H9 (cell line): ENCODE results near the gene CTIF. TPM values are rescaled to one million over a fixed set of nuclear protein-coding genes. Genes with fewer than 3 reads are reported as not detected.

ENCODE experiments used
- DNase-seq: peaks from one replicate; pipeline ENCODE4 v3.0.0-alpha.2; 2017
- H2AFZ ChIP-seq: one replicate; pipeline ENCODE4 v1.6.1; 2013; ENCODE audit warnings: mild to moderate bottlenecking, low read length, control low read depth, moderate library complexity
- H2AK5ac ChIP-seq: 2 replicates; pipeline ENCODE4 v1.6.1; 2013; ENCODE audit warnings: low read length, control low read depth, mixed read lengths; ENCODE audit not compliant: insufficient read length
- H2BK120ac ChIP-seq: one replicate; pipeline ENCODE4 v1.6.1; 2013; ENCODE audit warnings: low read depth, mild to moderate bottlenecking, low read length, control low read depth, inconsistent platforms; ENCODE audit not compliant: poor library complexity, severe bottlenecking
- H2BK12ac ChIP-seq: 2 replicates; pipeline ENCODE4 v1.6.1; 2013; ENCODE audit warnings: low read length, control low read depth, mixed read lengths, low read depth; ENCODE audit not compliant: insufficient read length
- H2BK15ac ChIP-seq: 2 replicates; pipeline ENCODE4 v1.6.1; 2013; ENCODE audit warnings: low read depth, low read length, control low read depth
- H2BK20ac ChIP-seq: one replicate; pipeline ENCODE4 v1.6.1; 2013; ENCODE audit warnings: low read depth, mild to moderate bottlenecking, low read length, control low read depth, inconsistent platforms; ENCODE audit not compliant: poor library complexity, severe bottlenecking
- H2BK5ac ChIP-seq: 2 replicates; pipeline ENCODE4 v1.6.1; 2013; ENCODE audit warnings: low read length, control low read depth, mixed read lengths; ENCODE audit not compliant: insufficient read length
- H3K14ac ChIP-seq: 2 replicates; pipeline ENCODE4 v1.6.1; 2013; ENCODE audit warnings: low read length, control low read depth; ENCODE audit not compliant: insufficient read depth
- H3K18ac ChIP-seq: 2 replicates; pipeline ENCODE4 v1.6.1; 2013; ENCODE audit warnings: low read depth, mild to moderate bottlenecking, mixed read lengths, low read length, control low read depth; ENCODE audit not compliant: insufficient read length
- H3K23ac ChIP-seq: 2 replicates; pipeline ENCODE4 v1.6.1; 2013; ENCODE audit warnings: low read length, control low read depth, mixed read lengths, low read depth; ENCODE audit not compliant: insufficient read length
- H3K23me2 ChIP-seq: 2 replicates; pipeline ENCODE4 v1.6.1; 2013; ENCODE audit warnings: low read depth, mild to moderate bottlenecking, mixed read lengths, low read length, control low read depth; ENCODE audit not compliant: insufficient read length, poor library complexity, severe bottlenecking
- H3K27ac ChIP-seq: 2 replicates; pipeline ENCODE4 v1.5.1; 2013; ENCODE audit warnings: low read length, control low read depth, mixed read lengths, low read depth; ENCODE audit not compliant: insufficient read length
- H3K27me3 ChIP-seq: 2 replicates; pipeline ENCODE4 v1.6.1; 2013; ENCODE audit warnings: low read length, control low read depth, inconsistent platforms; ENCODE audit not compliant: insufficient read depth
- H3K4ac ChIP-seq: 2 replicates; pipeline ENCODE4 v1.6.1; 2013; ENCODE audit warnings: low read depth, mild to moderate bottlenecking, control low read depth, inconsistent platforms, low read length, moderate library complexity
- H3K4me1 ChIP-seq: 2 replicates; pipeline ENCODE4 v1.6.1; 2013; ENCODE audit warnings: low read length, control low read depth, inconsistent platforms; ENCODE audit not compliant: insufficient read depth
- H3K4me2 ChIP-seq: 2 replicates; pipeline ENCODE4 v1.6.1; 2013; ENCODE audit warnings: low read length, control low read depth, mixed read lengths; ENCODE audit not compliant: insufficient read length, insufficient read depth
- H3K56ac ChIP-seq: 2 replicates; pipeline ENCODE4 v1.6.1; 2013; ENCODE audit warnings: low read depth, mild to moderate bottlenecking, mixed read lengths, low read length, control low read depth; ENCODE audit not compliant: insufficient read length
- H3K79me1 ChIP-seq: 2 replicates; pipeline ENCODE4 v1.6.1; 2013; ENCODE audit warnings: low read depth, mild to moderate bottlenecking, moderate library complexity, low read length, control low read depth, inconsistent platforms; ENCODE audit not compliant: insufficient read depth, poor library complexity, severe bottlenecking
- H3K79me2 ChIP-seq: 2 replicates; pipeline ENCODE4 v1.6.1; 2013; ENCODE audit warnings: low read length, control low read depth, inconsistent platforms; ENCODE audit not compliant: insufficient read depth
- H3K9ac ChIP-seq: 2 replicates; pipeline ENCODE4 v1.6.1; 2013; ENCODE audit warnings: low read length, control low read depth, mixed read lengths; ENCODE audit not compliant: insufficient read length; ENCODE audit errors: extremely low read depth
- H3K9me3 ChIP-seq: one replicate; pipeline ENCODE4 v1.6.1; 2013; ENCODE audit warnings: low read depth, low read length, inconsistent platforms; ENCODE audit not compliant: control insufficient read depth
- H3T11ph ChIP-seq: one replicate; pipeline ENCODE4 v1.6.1; 2013; ENCODE audit warnings: mild to moderate bottlenecking, low read length, control low read depth, inconsistent platforms
- H4K20me1 ChIP-seq: one replicate; pipeline ENCODE4 v1.6.1; 2013; ENCODE audit not compliant: control insufficient read depth, insufficient read length, insufficient read depth
- H4K5ac ChIP-seq: 2 replicates; pipeline ENCODE4 v1.6.1; 2013; ENCODE audit warnings: low read depth, mild to moderate bottlenecking, mixed read lengths, low read length, control low read depth; ENCODE audit not compliant: insufficient read length
- H4K8ac ChIP-seq: replicated peaks from 2 replicates; pipeline ENCODE4 v1.6.1; 2013; ENCODE audit warnings: low read length, control low read depth, mixed read lengths, low read depth; ENCODE audit not compliant: insufficient read length
- H4K91ac ChIP-seq: 2 replicates; pipeline ENCODE4 v1.6.1; 2013; ENCODE audit warnings: low read depth, mild to moderate bottlenecking, moderate library complexity, mixed read lengths, low read length, control low read depth; ENCODE audit not compliant: insufficient read length
- H3K27ac Mint-ChIP-seq, 3 experiments: 2 replicates in 2 of 3; 3 replicates in 1 of 3; pipeline ENCODE4 v1.8.0; 2020 to 2021; ENCODE audit warnings: mixed read lengths in 3 of 3, mild to moderate bottlenecking in 1 of 3, moderate library complexity in 1 of 3
- H3K27me3 Mint-ChIP-seq: 2 replicates; pipeline ENCODE4 v1.8.0; 2021; ENCODE audit warnings: low read depth, mild to moderate bottlenecking, moderate library complexity, mixed read lengths
- H3K36me3 Mint-ChIP-seq, 3 experiments: 2 replicates in 2 of 3; 3 replicates in 1 of 3; pipeline ENCODE4 v1.8.0; 2020 to 2021; ENCODE audit warnings: low read depth in 3 of 3, mixed read lengths in 3 of 3; ENCODE audit not compliant: insufficient read depth in 1 of 3
- H3K4me1 Mint-ChIP-seq, 2 experiments: 2 replicates each; pipeline ENCODE4 v1.8.0; 2020; ENCODE audit warnings: mixed read lengths in 2 of 2
- H3K4me3 Mint-ChIP-seq, 2 experiments: 2 replicates in 1 of 2; 3 replicates in 1 of 2; pipeline ENCODE4 v1.8.0; 2020 to 2021; ENCODE audit warnings: mild to moderate bottlenecking in 2 of 2, mixed read lengths in 2 of 2, moderate library complexity in 1 of 2
- H3K9me3 Mint-ChIP-seq, 2 experiments: 2 replicates in 1 of 2; 3 replicates in 1 of 2; pipeline ENCODE4 v1.8.0; 2020; ENCODE audit warnings: mild to moderate bottlenecking in 2 of 2, mixed read lengths in 2 of 2, moderate library complexity in 1 of 2
- CTCF ChIP-seq: fragments of 200-600 bp; sonication (generic); conservative IDR thresholded peaks from 3 replicates; pipeline ENCODE4 v1.8.0; 2021; ENCODE audit warnings: antibody characterized with exemption, mild to moderate bottlenecking
- WGBS: extraction: QIAGEN DNeasy Blood & Tissue Kit; methylation state at CpG from one replicate; pipeline ENCODE4 v1.1.7; 2013; ENCODE audit warnings: missing lambda C conversion rate, low lambda C conversion rate, mixed read lengths; ENCODE audit not compliant: insufficient read length; ENCODE audit errors: extremely low coverage; 5-methylcytosine and 5-hydroxymethylcytosine counted together
- total RNA-seq: library from RNA; stranded (reverse); gene quantifications from 2 replicates; pipeline ENCODE4 v1.2.1, GENCODE V29; 2021

Gene CTIF
- total RNA-seq, 1 experiment from 2014 or later: 15.8 TPM

GRCh38 chr18:48857023-48857694 lies 318.3 kb downstream of the CTIF start:
- no peak overlapping the region for H3K18ac ChIP-seq
- no peak overlapping the region for H3T11ph ChIP-seq
- H2BK120ac ChIP-seq: no peak overlapping the region
- Mint-ChIP-seq H3K4me3 (no peak overlapping the region), H3K27ac (no peak overlapping the region; a peak in 1 of 7 replicates), H3K36me3 (peaks cover 0 to 6% (median 0%) of the 10 kb centered on the region in 3 experiments; a peak in 3 of 7 replicates), H3K27me3 (peaks cover 6% of the 10 kb centered on the region), H3K4me1 (peaks cover 21 to 37% of the 10 kb centered on the region in 2 experiments), H3K9me3 (no peaks in the 10 kb centered on the region; a peak in 1 of 5 replicates)
- no peak overlapping the region for H2BK5ac ChIP-seq
- no peak overlapping the region for H2AFZ ChIP-seq
- H3K56ac ChIP-seq: no peak overlapping the region
- H3K4me1 ChIP-seq: no peaks in the 10 kb centered on the region; the same call in 1 of the 2 replicates
- H3K79me1 ChIP-seq: no peaks in the 10 kb centered on the region
- TF ChIP-seq CTCF: no peak
- H3K27ac ChIP-seq: no peak overlapping the region
- H3K79me2 ChIP-seq: no peaks in the 10 kb centered on the region
- H2AK5ac ChIP-seq: no peak overlapping the region
- no peak overlapping the region for H3K14ac ChIP-seq
- H3K23ac ChIP-seq: no peak overlapping the region
- H4K8ac ChIP-seq: no peak overlapping the region
- H4K91ac ChIP-seq: no peak overlapping the region
- H3K9me3 ChIP-seq: no peaks in the 10 kb centered on the region
- no peak overlapping the region for H2BK20ac ChIP-seq
- no peaks in the 10 kb centered on the region for H3K27me3 ChIP-seq
- H2BK12ac ChIP-seq: no peak overlapping the region
- no peak for DNase-seq
- H3K4me2 ChIP-seq: no peak overlapping the region
- H3K23me2 ChIP-seq: no peaks in the 10 kb centered on the region
- no peak overlapping the region for H3K9ac ChIP-seq
- WGBS: no CpG with 5 or more reads among the region's 14 CpGs
- H4K5ac ChIP-seq: no peak overlapping the region
- H2BK15ac ChIP-seq: no peak overlapping the region
- no peak overlapping the region for H3K4ac ChIP-seq
- H4K20me1 ChIP-seq: no peaks in the 10 kb centered on the region
